HepG2 (cell line): ENCODE results near the gene TTBK2. TPM values are rescaled to one million over a fixed set of nuclear protein-coding genes. Genes with fewer than 3 reads are reported as not detected.

Experiments
- AGO1 ChIP-seq: fragments of 200-400 bp; formaldehyde crosslinking; IDR thresholded peaks from 2 replicates; pipeline ENCODE4 v1.6.1; 2017; ENCODE audit warnings: mild to moderate bottlenecking, low read depth, low read length, moderate library complexity; ENCODE audit not compliant: poor library complexity, severe bottlenecking
- AGO2 ChIP-seq: fragments of 200-400 bp; formaldehyde crosslinking; optimal IDR thresholded peaks from 2 replicates; pipeline ENCODE3; 2017; ENCODE audit warnings: mild to moderate bottlenecking, low read depth, low read length, moderate library complexity
- ARNT ChIP-seq: fragments of 450-650 bp; IDR thresholded peaks from 2 replicates; pipeline ENCODE4 v1.6.1; 2017
- ASH2L ChIP-seq: fragments of 300-600, 200-600 bp; sonication (generic); IDR thresholded peaks from 2 replicates; pipeline ENCODE4 v1.7.0; 2017; ENCODE audit warnings: low read depth, mild to moderate bottlenecking, moderate library complexity, mixed read lengths, low read length; ENCODE audit not compliant: insufficient read length
- CCDC6 ChIP-seq: sonication (generic); formaldehyde crosslinking; IDR thresholded peaks from 2 replicates; pipeline ENCODE4 v1.8.1; 2022; ENCODE audit warnings: mild to moderate bottlenecking, missing genetic modification reagents, moderate library complexity
- CHCHD3 ChIP-seq: sonication (generic); formaldehyde crosslinking; IDR thresholded peaks from 2 replicates; pipeline ENCODE4 v1.8.0; 2022; ENCODE audit warnings: mild to moderate bottlenecking, missing genetic modification reagents, moderate library complexity
- EEA1 ChIP-seq: sonication (generic); formaldehyde crosslinking; IDR thresholded peaks from 2 replicates; pipeline ENCODE4 v1.5.1; 2020; ENCODE audit warnings: mild to moderate bottlenecking, missing genetic modification reagents, borderline replicate concordance
- ERF ChIP-seq: IDR thresholded peaks from 2 replicates; pipeline ENCODE4 v1.6.1; 2018; ENCODE audit warnings: missing biosample characterization, missing genetic modification reagents
- FLYWCH1 ChIP-seq: sonication (generic); formaldehyde crosslinking; IDR thresholded peaks from 2 replicates; pipeline ENCODE4 v1.8.1; 2023; ENCODE audit warnings: mild to moderate bottlenecking, missing genetic modification reagents
- HDAC2 ChIP-seq: sonication (generic); formaldehyde crosslinking; IDR thresholded peaks from 2 replicates; pipeline ENCODE4 v1.4.0; 2020; ENCODE audit warnings: missing genetic modification reagents
- MEIS2 ChIP-seq: sonication (generic); formaldehyde crosslinking; IDR thresholded peaks from 2 replicates; pipeline ENCODE4 v1.9.0; 2021; ENCODE audit warnings: mild to moderate bottlenecking, missing genetic modification reagents
- NCOA1 ChIP-seq: sonication (generic); formaldehyde crosslinking; IDR thresholded peaks from 2 replicates; pipeline ENCODE4 v1.9.0; 2021; ENCODE audit warnings: missing genetic modification reagents
- RBM39 ChIP-seq: fragments of 200-400 bp; formaldehyde crosslinking; IDR thresholded peaks from one replicate; pipeline ENCODE4 v1.6.1; 2018; ENCODE audit warnings: antibody characterized with exemption, mild to moderate bottlenecking, low read depth, low read length; ENCODE audit not compliant: poor library complexity, severe bottlenecking
- SIN3B ChIP-seq: fragments of 150-350 bp; IDR thresholded peaks from 2 replicates; pipeline ENCODE4 v1.6.1; 2014; ENCODE audit warnings: low read length
- SMAD1 ChIP-seq: sonication (generic); formaldehyde crosslinking; IDR thresholded peaks from 2 replicates; pipeline ENCODE4 v1.4.0; 2020; ENCODE audit warnings: missing genetic modification reagents, low read depth, mild to moderate bottlenecking, borderline replicate concordance
- SP140L ChIP-seq: sonication (generic); formaldehyde crosslinking; IDR thresholded peaks from 2 replicates; pipeline ENCODE4 v1.4.0; 2020; ENCODE audit warnings: missing genetic modification reagents, borderline replicate concordance
- SRY ChIP-seq: sonication (generic); formaldehyde crosslinking; IDR thresholded peaks from 2 replicates; pipeline ENCODE4 v1.8.0; 2022; ENCODE audit warnings: mild to moderate bottlenecking, missing genetic modification reagents
- TAF1 ChIP-seq: sonication (generic); formaldehyde crosslinking; IDR thresholded peaks from 2 replicates; pipeline ENCODE4 v1.4.0; 2020; ENCODE audit warnings: missing genetic modification reagents
- YEATS4 ChIP-seq: sonication (generic); formaldehyde crosslinking; IDR thresholded peaks from 2 replicates; pipeline ENCODE4 v1.4.0; 2020; ENCODE audit warnings: missing genetic modification reagents, borderline replicate concordance
- ZNF121 ChIP-seq: sonication (generic); formaldehyde crosslinking; IDR thresholded peaks from 2 replicates; pipeline ENCODE4 v1.5.0; 2020; ENCODE audit warnings: mild to moderate bottlenecking, missing genetic modification reagents
- ZNF232 ChIP-seq: sonication (generic); formaldehyde crosslinking; IDR thresholded peaks from 2 replicates; pipeline ENCODE4 v1.4.0; 2020; ENCODE audit warnings: missing genetic modification reagents, borderline replicate concordance
- ZNF260 ChIP-seq: sonication (generic); formaldehyde crosslinking; IDR thresholded peaks from 2 replicates; pipeline ENCODE4 v1.4.0; 2020; ENCODE audit warnings: missing genetic modification reagents, low read depth, mild to moderate bottlenecking, borderline replicate concordance
- ZNF34 ChIP-seq: sonication (generic); formaldehyde crosslinking; IDR thresholded peaks from 2 replicates; pipeline ENCODE4 v1.4.0; 2020; ENCODE audit warnings: mild to moderate bottlenecking, missing genetic modification reagents, borderline replicate concordance
- ZNF44 ChIP-seq: sonication (generic); formaldehyde crosslinking; IDR thresholded peaks from 2 replicates; pipeline ENCODE4 v1.5.1; 2020; ENCODE audit warnings: mild to moderate bottlenecking, missing genetic modification reagents
- ZNF501 ChIP-seq: sonication (generic); formaldehyde crosslinking; IDR thresholded peaks from 2 replicates; pipeline ENCODE4 v1.5.1; 2020; ENCODE audit warnings: mild to moderate bottlenecking, moderate library complexity, missing genetic modification reagents
- ZNF891 ChIP-seq: sonication (generic); formaldehyde crosslinking; IDR thresholded peaks from 2 replicates; pipeline ENCODE4 v1.5.0; 2020; ENCODE audit warnings: mild to moderate bottlenecking, missing genetic modification reagents
- ZSCAN25 ChIP-seq: sonication (generic); formaldehyde crosslinking; IDR thresholded peaks from 2 replicates; pipeline ENCODE4 v1.8.0; 2022; ENCODE audit warnings: mild to moderate bottlenecking, missing genetic modification reagents
- ZSCAN9 ChIP-seq: IDR thresholded peaks from 2 replicates; pipeline ENCODE4 v1.6.1; 2016; ENCODE audit warnings: borderline replicate concordance
- polyA plus RNA-seq, 8 experiments: library from polyadenylated mRNA; depleted of rRNA in 3 of 8; stranded (reverse) in 7 of 8; unstranded in 1 of 8; fragments of >200 nt; fragmentation: Illumina TruSeq in 4 of 8; extraction: Trizol in 4 of 8; gene quantifications; 2 replicates each; pipeline versions ENCODE4 v1.2.1 to v1.2.3, GENCODE V29; 2011 to 2016; ENCODE audit warnings: low read depth in 4 of 8, missing spikeins in 1 of 8, mixed read lengths in 1 of 8; ENCODE audit not compliant: insufficient read depth in 1 of 8
- total RNA-seq, 5 experiments: library from RNA; depleted of rRNA; stranded (reverse); fragments of >200 nt; fragmentation: Illumina TruSeq; extraction: Trizol; gene quantifications; 2 replicates each; pipeline ENCODE4 v1.2.3, GENCODE V29; 2016; ENCODE audit warnings: low read depth in 1 of 5
- TF ChIP-seq, protein P1 (sequence below): sonication (generic); formaldehyde crosslinking; IDR thresholded peaks from 2 replicates; pipeline ENCODE4 v1.8.1; 2022; ENCODE audit warnings: mild to moderate bottlenecking, missing genetic modification reagents
- TF ChIP-seq, protein P2 (sequence below): IDR thresholded peaks from 2 replicates; pipeline ENCODE4 v1.6.1; 2016; ENCODE audit warnings: mild to moderate bottlenecking

The TTBK2 gene
- total and polyA plus RNA-seq, 2 of the 13 experiments (the other 11 are each of a cell fraction or from before 2014, with no cell fraction given): 5.1 to 7.4 TPM

DNA sequence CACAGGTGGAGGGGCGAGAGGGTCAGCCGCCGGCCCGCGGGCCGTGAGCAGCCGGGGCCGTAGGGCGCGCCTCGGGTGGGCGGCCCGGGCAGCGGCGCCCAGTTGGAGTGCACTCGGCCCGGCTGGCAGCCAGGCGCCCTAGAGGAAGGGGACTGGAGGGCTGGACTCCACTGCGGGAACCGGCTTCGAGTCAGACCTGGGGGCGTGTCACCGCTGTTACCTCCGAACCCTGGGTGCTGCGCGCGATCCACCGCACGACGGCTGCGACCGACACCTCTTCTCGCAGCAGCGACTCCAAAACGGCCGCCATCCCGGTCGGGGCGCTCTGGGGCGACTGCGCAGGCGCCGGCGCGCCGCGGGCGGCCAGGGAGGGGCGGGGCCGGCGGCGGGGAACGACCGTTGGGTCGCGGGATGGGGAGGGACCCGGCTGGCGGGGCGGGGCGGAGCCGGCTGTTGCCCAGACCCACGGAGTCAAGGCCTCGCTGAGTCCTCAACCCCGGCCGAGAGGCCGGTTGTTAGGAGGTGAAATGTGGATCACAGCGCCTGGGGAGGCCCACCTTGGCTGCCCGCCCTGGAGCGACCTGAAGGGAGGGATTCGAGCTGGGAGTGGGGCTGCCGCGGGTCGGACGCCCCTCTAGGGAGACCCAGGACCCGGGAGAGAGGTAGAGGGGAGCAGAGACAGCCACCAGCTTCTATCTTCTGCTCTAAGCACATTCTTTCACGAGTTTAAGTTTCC, 183.6 kb downstream of the TTBK2 start, which contains the start of gene CDAN1 (continued):
- TF ChIP-seq, protein P1, sequence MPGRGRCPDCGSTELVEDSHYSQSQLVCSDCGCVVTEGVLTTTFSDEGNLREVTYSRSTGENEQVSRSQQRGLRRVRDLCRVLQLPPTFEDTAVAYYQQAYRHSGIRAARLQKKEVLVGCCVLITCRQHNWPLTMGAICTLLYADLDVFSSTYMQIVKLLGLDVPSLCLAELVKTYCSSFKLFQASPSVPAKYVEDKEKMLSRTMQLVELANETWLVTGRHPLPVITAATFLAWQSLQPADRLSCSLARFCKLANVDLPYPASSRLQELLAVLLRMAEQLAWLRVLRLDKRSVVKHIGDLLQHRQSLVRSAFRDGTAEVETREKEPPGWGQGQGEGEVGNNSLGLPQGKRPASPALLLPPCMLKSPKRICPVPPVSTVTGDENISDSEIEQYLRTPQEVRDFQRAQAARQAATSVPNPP: no peak
- TF ChIP-seq ZNF232 (CRISPR knock-in tag) (peak; percentile 63; the same call in 1 of the 2 replicates), YEATS4 (0 out of 2 replicates have a peak, but pooled peaks have one; percentile 30), ASH2L (peak; percentile 42), HDAC2 (CRISPR knock-in tag) (0 out of 2 replicates have a peak, but pooled peaks have one; percentile 13), ZSCAN9 (CRISPR knock-in tag) (no peak), ZNF44 (CRISPR knock-in tag) (no peak), SRY (CRISPR knock-in tag) (peak; percentile 69; the same call in 1 of the 2 replicates), SMAD1 (CRISPR knock-in tag) (no peak), FLYWCH1 (CRISPR knock-in tag) (no peak), ZSCAN25 (0 out of 2 replicates have a peak, but pooled peaks have one; percentile 8), TAF1 (CRISPR knock-in tag) (peak; percentile 88), ZNF501 (CRISPR knock-in tag) (peak; percentile 75; the same call in 1 of the 2 replicates), ZNF891 (CRISPR knock-in tag) (0 out of 2 replicates have a peak, but pooled peaks have one; percentile 31), SP140L (no peak), ZNF121 (no peak), MEIS2 (CRISPR knock-in tag) (peak; percentile 5; the same call in 1 of the 2 replicates), CCDC6 (CRISPR knock-in tag) (peak; percentile 50; the same call in 1 of the 2 replicates), EEA1 (peak; percentile 55; the same call in 1 of the 2 replicates), AGO1 (no peak), ARNT (no peak), AGO2 (peak; percentile 45), ZNF34 (CRISPR knock-in tag) (no peak), CHCHD3 (CRISPR knock-in tag) (0 out of 2 replicates have a peak, but pooled peaks have one; percentile 44), NCOA1 (no peak), RBM39 (no peak), ZNF260 (CRISPR knock-in tag) (no peak), SIN3B (no peak; the same call in 1 of the 2 replicates), ERF (CRISPR knock-in tag) (peak; percentile 23; the same call in 1 of the 2 replicates)
- TF ChIP-seq, protein P2, sequence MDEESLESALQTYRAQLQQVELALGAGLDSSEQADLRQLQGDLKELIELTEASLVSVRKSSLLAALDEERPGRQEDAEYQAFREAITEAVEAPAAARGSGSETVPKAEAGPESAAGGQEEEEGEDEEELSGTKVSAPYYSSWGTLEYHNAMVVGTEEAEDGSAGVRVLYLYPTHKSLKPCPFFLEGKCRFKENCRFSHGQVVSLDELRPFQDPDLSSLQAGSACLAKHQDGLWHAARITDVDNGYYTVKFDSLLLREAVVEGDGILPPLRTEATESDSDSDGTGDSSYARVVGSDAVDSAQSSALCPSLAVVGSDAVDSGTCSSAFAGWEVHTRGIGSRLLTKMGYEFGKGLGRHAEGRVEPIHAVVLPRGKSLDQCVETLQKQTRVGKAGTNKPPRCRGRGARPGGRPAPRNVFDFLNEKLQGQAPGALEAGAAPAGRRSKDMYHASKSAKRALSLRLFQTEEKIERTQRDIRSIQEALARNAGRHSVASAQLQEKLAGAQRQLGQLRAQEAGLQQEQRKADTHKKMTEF (CRISPR knock-in tag): 0 out of 2 replicates have a peak, but pooled peaks have one; percentile 17
